Forelimb muscle (tissue), 1 donor: ENCODE results near the gene GLIS2. TPM values are rescaled to one million over a fixed set of nuclear protein-coding genes. Genes with fewer than 3 reads are reported as not detected.

Experiments used
- DNase-seq: peaks from one replicate; pipeline ENCODE4 v3.0.0-alpha.2; 2013; ENCODE audit warnings: low read depth
- polyA plus RNA-seq: library from polyadenylated mRNA; unstranded; fragments of 120-200 nt; gene quantifications from one replicate; pipeline ENCODE4 v1.2.1, GENCODE V29; 2013; ENCODE audit not compliant: insufficient read length

GLIS2 gene
- polyA plus RNA-seq, 1 donor: 22.9 TPM

- DNase-seq: peak; percentile 72
Observed at GRCh38 chr16:4350787-4351659, 35.2 kb downstream of the GLIS2 start, which contains the start of gene PAM16. TSS of gene PAM16 (minus strand) at chr16:4351321. CDS start at chr16:4351234, 87 bp downstream.

- no peak for DNase-seq
Observed at GRCh38 chr16:4351880-4352279, 36.0 kb downstream of the GLIS2 start.

DNA sequence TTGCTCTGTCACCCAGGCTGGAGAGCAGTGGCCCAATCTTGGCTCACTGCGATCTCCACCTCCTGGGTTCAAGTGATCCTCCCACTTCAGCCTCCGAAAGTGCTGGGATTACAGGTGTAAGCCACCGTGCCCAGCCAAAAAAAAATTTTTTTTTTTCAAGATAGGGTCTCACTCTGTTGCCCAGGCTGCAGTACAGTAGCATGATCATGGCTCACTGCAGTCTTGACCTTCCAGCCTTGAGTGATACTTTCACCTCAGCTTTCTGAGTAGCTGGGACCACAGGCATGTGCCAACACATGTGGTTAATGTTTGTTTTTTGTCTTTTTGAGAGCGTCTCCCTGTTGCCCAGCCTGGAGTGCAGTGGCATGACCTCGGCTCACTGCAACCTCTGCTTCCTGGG lies 37.0 kb downstream of the GLIS2 start:
- DNase-seq: no peak

DNA sequence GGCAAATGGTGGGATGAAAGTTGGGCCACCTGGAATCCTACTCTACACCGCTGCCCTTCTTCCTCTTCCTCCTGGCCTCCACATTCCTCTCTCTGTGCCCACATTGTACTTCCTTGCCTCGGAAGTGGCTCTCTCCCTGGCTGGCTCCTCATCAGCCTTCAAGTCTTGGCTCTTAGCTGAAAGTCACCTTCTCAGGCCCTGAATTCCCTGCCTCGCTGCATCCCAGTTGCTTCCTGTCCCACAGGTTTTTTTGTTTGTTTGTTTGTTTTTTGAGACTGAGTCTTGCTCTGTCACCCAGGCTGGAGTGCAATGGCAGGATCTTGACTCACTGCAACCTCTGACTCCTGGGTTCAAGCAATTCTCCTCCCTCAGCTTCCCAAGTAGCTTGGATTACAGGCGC lies 37.8 kb downstream of the GLIS2 start:
- DNase-seq: no peak

- DNase-seq: no peak
Observed at GRCh38 chr16:4354512-4355409, 38.9 kb downstream of the GLIS2 start.

- no peak for DNase-seq
Observed at GRCh38 chr16:4356820-4357219, 41.0 kb downstream of the GLIS2 start.

DNA sequence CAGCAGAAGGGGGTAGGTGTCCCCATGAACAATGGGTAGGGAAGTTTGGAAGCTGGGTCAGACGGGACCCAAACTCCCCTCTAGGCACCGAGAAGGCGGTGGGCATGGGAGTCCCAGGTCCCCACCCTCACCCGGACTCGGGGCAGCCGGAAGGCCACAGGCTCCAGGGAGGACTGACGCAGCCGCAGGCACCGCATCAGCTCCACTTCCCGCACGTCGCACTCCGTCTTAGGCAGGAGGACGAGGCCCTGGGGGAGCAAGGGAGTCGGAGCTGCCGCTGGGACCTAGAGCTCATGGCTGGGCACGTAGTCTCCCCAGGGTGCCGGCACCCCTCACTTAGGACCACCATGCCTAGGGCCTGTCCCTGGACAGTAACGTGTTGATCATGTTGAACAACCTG lies 42.4 kb downstream of the GLIS2 start:
- DNase-seq: no peak

- no peak for DNase-seq
Observed at GRCh38 chr16:4358831-4359561, 43.1 kb downstream of the GLIS2 start.

GRCh38 chr16:4359914-4360313 lies 44.0 kb downstream of the GLIS2 start:
- DNase-seq: no peak

DNA sequence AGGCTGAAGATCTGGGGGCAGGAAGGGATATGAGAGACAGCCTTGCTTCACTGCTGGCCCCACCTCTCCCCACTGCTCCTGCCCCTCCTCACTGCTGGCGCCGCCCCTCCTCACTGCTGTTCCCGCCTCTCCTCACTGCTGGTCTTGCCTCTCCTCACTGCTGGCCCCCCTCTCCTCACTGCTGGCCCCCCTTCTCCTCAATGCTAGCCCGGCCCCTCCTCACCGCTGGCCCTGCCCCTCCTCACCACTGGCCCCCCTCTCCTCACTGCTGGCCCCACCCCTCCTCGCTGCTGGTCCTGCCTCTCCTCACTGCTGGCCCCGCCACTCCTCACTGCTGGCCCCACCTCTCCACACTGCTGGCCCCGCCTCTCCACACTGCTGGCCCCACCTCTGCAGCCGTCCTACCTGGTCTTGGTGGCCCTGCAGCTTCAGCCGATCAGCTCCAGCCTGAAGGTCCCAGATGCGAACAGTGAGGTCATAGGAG lies 44.7 kb downstream of the GLIS2 start:
- DNase-seq: no peak

GRCh38 chr16:4361033-4361943 lies 45.4 kb downstream of the GLIS2 start:
- DNase-seq: no peak

- no peak for DNase-seq
Observed at GRCh38 chr16:4361944-4362311, 46.1 kb downstream of the GLIS2 start.

DNA sequence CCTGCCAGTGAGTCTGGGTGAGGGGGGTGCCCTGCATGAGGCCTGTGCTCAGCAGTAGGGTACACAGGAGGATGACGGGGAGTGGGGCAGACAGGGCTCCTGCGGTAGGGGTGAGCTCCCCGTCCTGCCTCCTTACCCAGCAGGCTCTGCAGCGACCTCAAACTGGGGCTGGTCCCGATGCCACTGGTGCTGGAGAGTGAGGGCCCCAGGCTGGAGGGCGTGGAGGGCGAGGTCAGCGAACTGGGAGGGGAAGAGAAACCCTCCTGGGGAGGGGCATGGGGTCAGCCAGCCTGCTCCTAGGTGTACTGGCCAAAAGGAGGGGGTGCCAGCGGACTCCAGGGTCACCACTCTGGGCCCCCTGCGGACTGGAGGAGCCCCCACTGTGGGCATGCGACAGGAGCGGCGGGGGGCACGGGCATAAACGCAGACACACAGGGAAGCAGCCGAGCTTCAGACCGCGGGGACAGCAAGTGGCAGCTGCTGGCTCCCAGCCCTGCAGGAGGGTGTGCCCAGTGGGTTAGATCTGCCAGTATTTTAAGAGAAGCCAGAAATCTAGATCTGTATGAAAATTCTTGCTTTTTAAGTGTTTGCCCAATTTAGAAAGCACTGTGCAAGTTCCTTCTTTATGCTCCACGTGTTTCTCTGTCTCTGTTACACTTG lies 46.7 kb downstream of the GLIS2 start:
- no peak for DNase-seq

DNA sequence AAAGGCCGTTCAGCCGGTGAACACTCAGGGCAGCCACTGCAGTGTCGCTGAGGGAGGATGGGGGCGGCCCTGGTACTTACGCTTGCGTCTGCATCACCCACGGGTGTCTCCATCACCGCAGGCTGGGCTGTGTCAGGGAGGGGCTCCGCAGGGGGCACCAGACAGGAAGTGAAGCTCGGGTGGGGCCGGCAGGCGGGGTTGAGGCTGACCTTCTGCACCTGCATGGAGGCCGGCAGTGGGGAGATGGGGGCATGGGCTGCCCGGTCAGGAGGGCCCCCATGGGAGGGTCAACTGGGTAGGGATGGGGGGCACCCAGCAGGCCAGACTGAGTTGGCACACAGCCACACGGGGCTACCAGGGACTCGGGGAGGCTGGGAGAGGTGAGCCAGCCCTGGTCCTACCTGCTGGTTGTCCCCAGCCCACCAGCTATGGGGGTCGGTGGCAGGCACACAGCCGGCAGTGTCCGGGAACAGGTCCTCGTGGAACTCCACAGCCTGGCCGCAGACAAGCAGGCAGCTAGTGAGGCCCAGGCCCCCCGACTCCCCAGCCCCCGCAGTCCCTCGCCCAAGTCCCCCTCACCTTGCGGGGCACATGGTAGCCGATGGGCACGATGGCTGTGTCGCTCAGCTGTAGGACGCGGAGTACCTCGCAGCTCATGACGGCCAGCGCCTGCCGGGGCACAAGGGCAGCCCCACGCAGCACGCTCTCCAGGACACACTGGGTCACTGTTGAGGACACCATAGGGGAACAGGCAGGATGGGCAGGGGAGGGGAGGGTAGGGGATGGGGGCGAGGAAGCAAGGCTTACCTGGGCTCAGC lies 48.5 kb downstream of the GLIS2 start:
- no peak for DNase-seq

GRCh38 chr16:4365014-4365406 lies 49.1 kb downstream of the GLIS2 start:
- no peak for DNase-seq

GRCh38 chr16:4365615-4366014 lies 49.7 kb downstream of the GLIS2 start:
- DNase-seq: no peak

DNA sequence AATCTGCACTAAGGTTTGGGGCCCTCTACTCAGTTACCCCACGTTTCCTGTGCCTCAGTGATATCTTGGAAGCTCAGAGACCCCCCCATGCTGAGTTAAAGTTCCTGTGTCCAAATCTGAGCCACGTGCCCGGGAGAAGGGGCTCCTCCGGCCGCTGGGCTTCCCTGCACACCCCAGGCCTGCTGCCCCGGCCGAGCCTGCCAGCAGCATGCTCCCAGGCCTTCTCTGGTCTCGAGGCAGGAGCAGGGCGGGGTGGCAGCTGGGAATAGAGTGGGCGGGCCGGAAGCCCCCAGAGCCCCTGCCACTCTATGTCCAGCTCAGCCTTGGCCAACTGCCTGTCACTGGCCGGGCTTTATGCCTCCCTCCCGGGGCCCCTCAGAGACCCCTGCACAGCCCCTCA lies 50.1 kb downstream of the GLIS2 start:
- no peak for DNase-seq

DNA sequence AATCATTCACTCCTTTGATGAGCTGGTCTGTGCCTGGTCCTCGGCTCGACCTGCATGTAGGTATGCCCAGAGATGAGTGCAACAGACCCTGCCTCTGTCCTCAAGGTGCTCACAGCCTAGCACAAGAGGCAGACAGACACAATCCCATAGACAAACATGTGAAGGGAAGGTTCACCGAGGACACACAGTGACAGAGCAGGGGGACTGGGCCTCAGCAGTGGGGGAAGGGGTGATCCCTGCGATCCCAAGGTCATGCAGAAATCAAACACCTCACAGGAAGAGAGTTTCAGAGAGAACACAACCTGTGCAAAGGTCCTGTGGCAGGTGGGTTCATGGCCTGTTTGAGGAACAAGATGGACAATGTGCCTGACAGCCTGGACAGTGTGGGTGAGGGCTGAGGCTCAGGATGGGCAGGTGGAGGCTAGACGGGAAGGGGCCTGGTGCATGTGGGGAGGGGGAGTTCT lies 51.6 kb downstream of the GLIS2 start:
- no peak for DNase-seq
